Thoracic aorta (tissue), 2 donors: ENCODE results near the gene HLA-DPB1. TPM values are rescaled to one million over a fixed set of nuclear protein-coding genes. Genes with fewer than 3 reads are reported as not detected.
"Not testable (repeated sequence)": the region's sequence is repeated elsewhere in the genome, so short reads cannot be mapped to it uniquely, and the experiment has no call there.

ENCODE experiments used
- ATAC-seq: fragments of 150-250 bp; one replicate; pipeline ENCODE4 v1.8.0; 2017; ENCODE audit warnings: low read depth; ENCODE audit not compliant: insufficient number of reproducible peaks, low FRiP score
- DNase-seq: peaks from one replicate; pipeline ENCODE4 v3.0.0-alpha.2; 2020; ENCODE audit warnings: low spot score
- H3K27ac ChIP-seq, 2 donors: fragments of 200-600 bp; sonication (generic); 1 replicate in 1 of 2; 2 replicates in 1 of 2; pipeline ENCODE4 v1.5.1; 2016; ENCODE audit warnings: mild to moderate bottlenecking in 2 of 2, moderate library complexity in 2 of 2
- H3K27me3 ChIP-seq: fragments of 200-600 bp; sonication (generic); replicated peaks from 2 replicates; pipeline ENCODE4 v1.6.0; 2016; ENCODE audit warnings: mild to moderate bottlenecking; ENCODE audit not compliant: insufficient read depth
- H3K36me3 ChIP-seq: fragments of 200-600 bp; sonication (generic); one replicate; pipeline ENCODE4 v1.5.1; 2016
- H3K4me1 ChIP-seq, 2 donors: fragments of 200-600 bp; sonication (generic); 1 replicate in 1 of 2; 2 replicates in 1 of 2; pipeline versions ENCODE4 v1.5.1 to v1.6.0; 2016; ENCODE audit warnings: low read depth in 2 of 2, mild to moderate bottlenecking in 1 of 2; ENCODE audit not compliant: control insufficient read depth in 1 of 2
- H3K4me3 ChIP-seq: fragments of 200-600 bp; sonication (generic); 2 replicates; pipeline ENCODE4 v1.5.1; 2016; ENCODE audit warnings: mild to moderate bottlenecking
- H3K9me3 ChIP-seq: fragments of 200-600 bp; sonication (generic); 2 replicates; pipeline ENCODE4 v1.5.1; 2016
- total RNA-seq, 2 donors: library from RNA; depleted of rRNA; stranded (reverse); fragments of >200 nt; gene quantifications; one replicate each; pipeline versions ENCODE4 v1.1.0 to v1.2.3, GENCODE V29; 2016
- TF ChIP-seq, protein P1 (sequence below): fragments of 200-600 bp; sonication (generic); IDR thresholded peaks from one replicate; pipeline ENCODE4 v1.5.1; 2019; ENCODE audit warnings: antibody characterized with exemption

HLA-DPB1 gene
- total RNA-seq, 2 donors from 2014 or later = 78.4 to 112 TPM

DNA sequence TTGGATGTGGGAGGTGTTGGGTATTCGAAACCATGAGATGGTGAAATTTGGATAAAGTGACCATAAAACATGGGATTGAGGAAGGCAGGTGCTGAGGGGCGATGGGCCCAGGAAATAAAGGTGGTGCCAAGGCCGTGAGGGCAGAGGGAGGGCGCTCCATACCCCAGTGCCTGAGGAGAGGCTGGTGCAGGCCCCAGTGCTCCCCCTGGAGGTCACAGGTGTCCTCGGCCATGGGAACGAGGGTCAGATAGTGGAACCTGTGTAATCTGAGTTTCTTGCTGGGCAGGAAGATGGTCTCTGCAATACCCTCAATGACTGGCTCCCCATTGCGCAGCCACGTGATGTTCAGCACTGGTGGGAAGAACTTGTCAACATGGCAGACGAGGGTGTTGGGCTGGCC lies 16.2 kb downstream of the HLA-DPB1 start:
- TF ChIP-seq, protein P1, sequence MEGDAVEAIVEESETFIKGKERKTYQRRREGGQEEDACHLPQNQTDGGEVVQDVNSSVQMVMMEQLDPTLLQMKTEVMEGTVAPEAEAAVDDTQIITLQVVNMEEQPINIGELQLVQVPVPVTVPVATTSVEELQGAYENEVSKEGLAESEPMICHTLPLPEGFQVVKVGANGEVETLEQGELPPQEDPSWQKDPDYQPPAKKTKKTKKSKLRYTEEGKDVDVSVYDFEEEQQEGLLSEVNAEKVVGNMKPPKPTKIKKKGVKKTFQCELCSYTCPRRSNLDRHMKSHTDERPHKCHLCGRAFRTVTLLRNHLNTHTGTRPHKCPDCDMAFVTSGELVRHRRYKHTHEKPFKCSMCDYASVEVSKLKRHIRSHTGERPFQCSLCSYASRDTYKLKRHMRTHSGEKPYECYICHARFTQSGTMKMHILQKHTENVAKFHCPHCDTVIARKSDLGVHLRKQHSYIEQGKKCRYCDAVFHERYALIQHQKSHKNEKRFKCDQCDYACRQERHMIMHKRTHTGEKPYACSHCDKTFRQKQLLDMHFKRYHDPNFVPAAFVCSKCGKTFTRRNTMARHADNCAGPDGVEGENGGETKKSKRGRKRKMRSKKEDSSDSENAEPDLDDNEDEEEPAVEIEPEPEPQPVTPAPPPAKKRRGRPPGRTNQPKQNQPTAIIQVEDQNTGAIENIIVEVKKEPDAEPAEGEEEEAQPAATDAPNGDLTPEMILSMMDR = peak; percentile 28
- Histone ChIP-seq H3K27me3 (no peaks in the 10 kb centered on the region), H3K36me3 (no peaks in the 10 kb centered on the region), H3K27ac (no peak overlapping the region), H3K4me1 (no peaks in the 10 kb centered on the region), H3K4me3 (no peak overlapping the region), H3K9me3 (no peaks in the 10 kb centered on the region)
- DNase-seq (no peak), ATAC-seq (no peak)

DNA sequence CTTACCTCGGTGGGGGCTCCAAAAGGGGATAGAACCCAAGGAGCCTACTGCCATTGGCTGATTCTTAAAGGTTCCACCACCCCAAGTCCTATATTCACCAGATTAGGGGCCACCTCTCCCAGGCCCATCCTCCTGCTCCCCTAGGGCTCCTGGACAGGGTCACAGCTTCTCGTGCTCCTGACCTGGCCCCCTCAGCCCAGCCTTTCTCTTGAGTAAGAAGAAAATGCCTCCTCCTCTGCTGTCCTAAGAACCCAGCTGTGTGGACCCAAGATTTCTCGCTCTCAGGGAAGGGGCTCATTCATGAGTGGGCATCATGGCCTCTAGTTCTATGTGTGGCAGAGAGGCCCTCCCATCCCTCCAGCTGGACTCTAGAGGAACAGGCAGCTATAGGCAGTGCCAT lies 16.6 kb downstream of the HLA-DPB1 start:
- Histone ChIP-seq H3K27me3 (no peaks in the 10 kb centered on the region), H3K4me3 (no peak overlapping the region), H3K9me3 (no peaks in the 10 kb centered on the region), H3K27ac (no peak overlapping the region), H3K4me1 (no peaks in the 10 kb centered on the region), H3K36me3 (no peaks in the 10 kb centered on the region)
- DNase-seq (no peak), ATAC-seq (no peak)
- TF ChIP-seq, protein P1 = no peak

DNA sequence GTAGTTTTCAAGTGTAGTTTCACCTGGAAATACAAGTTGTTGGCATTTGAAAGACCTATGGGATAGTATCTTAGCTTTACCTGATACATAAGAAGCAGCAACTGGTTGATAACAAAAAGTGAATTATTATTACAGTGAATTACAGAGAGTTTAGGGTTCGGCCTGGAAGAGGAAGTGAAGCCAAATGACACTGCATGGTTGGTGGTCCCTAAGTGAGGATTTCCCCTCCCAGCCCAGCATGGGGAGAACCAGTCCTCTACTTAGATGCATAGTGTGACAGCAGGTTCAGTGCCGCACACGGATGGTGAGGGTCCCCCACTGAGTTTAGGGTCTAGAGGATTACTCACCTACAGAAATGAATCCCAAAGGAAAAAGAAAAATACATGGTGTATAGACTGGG lies 18.1 kb downstream of the HLA-DPB1 start:
- H3K9me3 ChIP-seq = no peaks in the 10 kb centered on the region
- no peaks in the 10 kb centered on the region for H3K27me3 ChIP-seq
- TF ChIP-seq, protein P1 = no peak
- H3K4me1 ChIP-seq = no peaks in the 10 kb centered on the region
- H3K4me3 ChIP-seq = no peak overlapping the region
- no peaks in the 10 kb centered on the region for H3K36me3 ChIP-seq
- DNase-seq (no peak), ATAC-seq (no peak)
- H3K27ac ChIP-seq = no peak overlapping the region

DNA sequence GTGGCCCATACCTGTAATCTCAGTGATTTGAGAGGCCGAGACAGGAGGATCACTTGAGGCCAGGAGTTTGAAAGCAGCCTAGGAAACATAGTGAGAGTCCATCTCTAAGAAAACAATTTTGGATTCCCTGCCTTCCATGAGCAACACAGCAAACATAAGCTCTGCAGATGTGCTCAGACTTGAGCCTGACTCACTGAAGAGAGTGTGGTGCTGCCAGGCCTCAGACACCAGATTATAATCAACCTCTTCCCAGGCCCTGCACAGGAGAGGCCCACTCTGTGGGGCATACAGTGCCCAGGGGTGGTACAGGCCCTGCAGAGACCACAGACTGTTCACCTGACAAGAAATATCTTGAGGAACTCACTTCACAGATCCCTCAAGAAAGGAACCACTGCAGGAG lies 19.9 kb downstream of the HLA-DPB1 start:
- H3K36me3 ChIP-seq = no peaks in the 10 kb centered on the region
- H3K4me3 ChIP-seq = no peak overlapping the region
- no peaks in the 10 kb centered on the region for H3K27me3 ChIP-seq
- H3K9me3 ChIP-seq = no peaks in the 10 kb centered on the region
- DNase-seq = no peak
- H3K27ac ChIP-seq = no peak overlapping the region
- no peaks in the 10 kb centered on the region for H3K4me1 ChIP-seq
- no peak for ATAC-seq
- TF ChIP-seq, protein P1 = no peak

DNA sequence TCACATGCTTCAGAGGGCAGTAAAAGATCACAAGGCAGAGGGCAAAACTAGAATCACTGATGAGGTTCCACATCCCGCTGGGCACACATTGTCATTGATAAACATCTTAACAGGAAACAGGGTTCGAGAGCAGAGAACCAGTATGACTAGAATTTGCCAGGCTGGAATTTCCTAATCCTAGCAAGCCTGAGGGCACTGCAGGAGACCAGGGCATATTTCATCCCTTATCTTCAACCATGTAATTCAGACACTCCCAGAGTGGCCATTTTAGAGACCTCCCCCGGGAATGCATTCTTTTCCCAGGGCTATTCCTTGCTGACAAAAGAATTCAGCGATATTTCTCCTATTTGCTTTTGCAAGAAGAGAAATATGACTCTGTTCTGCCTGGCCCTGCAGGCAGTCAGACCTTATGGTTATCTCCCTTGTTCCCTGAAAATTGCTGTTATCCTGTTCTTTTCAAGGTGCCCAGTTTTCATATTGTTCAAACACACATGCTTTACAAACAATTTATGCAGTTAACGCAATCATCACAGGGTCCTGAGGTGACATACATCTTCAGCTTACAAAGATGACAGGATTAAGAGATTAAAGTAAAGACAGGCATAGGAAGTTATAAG lies 25.4 kb downstream of the HLA-DPB1 start:
- not testable (repeated sequence) for H3K27ac ChIP-seq, DNase-seq, ATAC-seq, H3K4me1 ChIP-seq, H3K4me3 ChIP-seq, H3K27me3 ChIP-seq, H3K36me3 ChIP-seq, H3K9me3 ChIP-seq

DNA sequence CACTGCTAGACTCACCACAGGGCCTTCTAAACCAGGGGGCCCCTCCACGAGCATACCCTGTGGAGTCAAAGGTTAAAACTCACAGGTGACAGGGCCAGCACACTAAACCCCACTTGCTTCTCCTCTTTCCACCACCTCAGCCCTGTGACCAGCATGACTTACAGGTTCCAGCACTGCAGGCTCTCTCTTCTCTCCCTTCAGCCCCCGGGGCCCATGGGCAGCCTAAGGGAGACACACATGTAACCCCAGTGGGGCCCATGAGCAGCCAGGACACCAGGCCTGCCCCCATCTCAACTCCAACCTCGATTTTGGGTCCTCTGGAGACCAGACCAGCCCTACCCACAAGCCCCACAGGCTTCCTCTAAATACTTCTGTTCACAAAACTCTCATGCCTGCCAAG lies 28.0 kb downstream of the HLA-DPB1 start:
- Histone ChIP-seq H3K4me3 (no peak overlapping the region), H3K36me3 (no peaks in the 10 kb centered on the region), H3K27me3 (peaks cover 5% of the 10 kb centered on the region), H3K4me1 (no peaks in the 10 kb centered on the region), H3K9me3 (no peaks in the 10 kb centered on the region), H3K27ac (no peak overlapping the region)
- TF ChIP-seq, protein P1 = no peak
- no peak for DNase-seq
- ATAC-seq = no peak
